ENCODE results near the gene C12orf75. TPM values are rescaled to one million over a fixed set of nuclear protein-coding genes. Genes with fewer than 3 reads are reported as not detected.
"Not testable (repeated sequence)": the region's sequence is repeated elsewhere in the genome, so short reads cannot be mapped to it uniquely, and the experiment has no call there.

C12orf75 gene
- total and polyA plus RNA-seq, 12 donors: 0.76 to 4.9 (median 1.7) TPM

DNA sequence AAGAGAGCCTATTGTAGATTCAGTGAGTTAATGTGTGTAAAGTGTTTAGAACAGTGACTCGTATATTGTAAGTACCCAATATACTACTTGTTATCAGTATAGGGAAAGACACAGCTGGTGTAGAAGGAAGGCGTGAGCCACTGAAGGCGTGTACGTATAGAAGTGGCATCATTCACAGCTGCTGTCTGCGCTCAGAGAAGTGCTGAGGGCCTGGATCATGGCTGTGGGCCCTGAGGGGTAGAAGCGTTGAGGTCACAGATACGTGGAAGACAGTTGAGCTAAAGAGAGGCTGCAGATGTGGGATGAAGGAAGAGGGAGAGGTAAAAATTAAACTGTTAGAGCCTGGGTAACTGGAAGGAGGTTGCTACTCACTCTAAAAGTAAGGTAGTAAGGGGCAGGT is 5.9 kb downstream of the C12orf75 start:
- H3K27ac ChIP-seq: no peak overlapping the region
- no peaks in the 10 kb centered on the region for H3K36me3 ChIP-seq
- intact Hi-C loops (cut with DNase I): no loop called here
- WGBS, 2 donors: 87 to 88% methylated on average over 7 of the region's 7 CpGs
- peaks cover 0 to 16% (median 9%) of the 10 kb centered on the region in 11 donors for H3K9me3 ChIP-seq
- no peak overlapping the region for H3K4me3 ChIP-seq
- peaks cover 0 to 6% (median 0%) of the 10 kb centered on the region in 9 donors for H3K4me1 ChIP-seq
- DNase-seq: no peak
- ATAC-seq: no peak
- peaks cover 0 to 10% (median 0%) of the 10 kb centered on the region in 7 donors for H3K27me3 ChIP-seq
- no peak for TF ChIP-seq CTCF (IDR thresholded peaks at IDR 0.05)

DNA sequence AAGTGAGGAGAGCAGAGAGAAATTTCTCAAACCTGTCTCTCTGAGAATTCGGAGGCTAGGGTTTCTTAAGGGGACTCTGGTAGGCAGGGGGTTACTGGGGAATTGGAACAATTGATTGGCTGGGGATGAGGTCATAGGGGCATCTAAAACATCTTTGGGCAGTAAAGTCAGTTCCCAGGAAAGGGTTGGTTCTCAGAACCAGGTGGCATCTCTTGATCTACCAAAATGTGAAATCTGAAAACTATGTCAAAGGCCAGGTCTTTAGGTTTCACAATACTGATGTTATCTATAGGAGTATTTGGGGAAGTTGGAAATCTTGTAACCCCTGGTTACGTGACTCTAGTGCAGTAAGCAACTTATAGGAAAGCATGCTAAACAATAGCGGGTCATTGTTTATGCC is 6.9 kb downstream of the C12orf75 start:
- no peaks in the 10 kb centered on the region for H3K36me3 ChIP-seq
- H3K27ac ChIP-seq: no peak overlapping the region
- TF ChIP-seq CTCF (IDR thresholded peaks at IDR 0.05): no peak
- peaks cover 0 to 6% (median 0%) of the 10 kb centered on the region in 9 donors for H3K4me1 ChIP-seq
- peaks cover 0 to 20% (median 10%) of the 10 kb centered on the region in 11 donors for H3K9me3 ChIP-seq
- 92 to 93% methylated on average over 3 of the region's 3 CpGs for WGBS, 2 donors
- no peak overlapping the region for H3K4me3 ChIP-seq
- intact Hi-C loops (cut with DNase I): no loop called here
- DNase-seq (no peak), ATAC-seq (no peak)
- peaks cover 0 to under 1% (median 0%) of the 10 kb centered on the region in 7 donors for H3K27me3 ChIP-seq

- ATAC-seq: no peak
- no peak for TF ChIP-seq CTCF (IDR thresholded peaks at IDR 0.05)
- no peak for DNase-seq
- WGBS, 2 donors: 60 to 83% methylated on average over 1 of the region's 1 CpG
- Histone ChIP-seq H3K27ac (no peak overlapping the region), H3K9me3 (peaks cover 0 to 20% (median 10%) of the 10 kb centered on the region in 11 donors), H3K4me1 (peaks cover 0 to 5% (median 0%) of the 10 kb centered on the region in 9 donors), H3K27me3 (no peaks in the 10 kb centered on the region), H3K4me3 (no peak overlapping the region), H3K36me3 (no peaks in the 10 kb centered on the region)
- intact Hi-C loops (cut with DNase I): no loop called here
Observed at GRCh38 chr12:105338966-105339365, 8.5 kb downstream of the C12orf75 start.

DNA sequence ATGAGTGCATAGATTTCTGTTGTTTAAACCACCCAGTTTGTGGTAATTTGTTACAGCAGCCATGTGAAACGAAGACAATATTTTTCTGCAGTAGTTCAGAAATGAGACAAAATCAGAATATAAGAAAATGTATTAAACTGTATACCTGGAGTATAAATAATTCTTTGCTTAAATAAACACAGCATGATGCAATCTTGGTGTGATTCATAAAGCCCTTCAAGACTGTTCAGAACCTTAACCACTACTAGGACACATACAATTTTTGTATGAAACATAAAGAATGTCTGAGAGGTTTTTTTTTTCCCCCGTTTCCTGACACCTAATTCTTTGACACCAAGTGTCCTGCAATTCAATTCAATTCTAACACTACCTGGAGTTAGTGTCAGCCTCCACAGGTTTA is 10.5 kb downstream of the C12orf75 start:
- Histone ChIP-seq H3K27me3 (no peaks in the 10 kb centered on the region), H3K27ac (no peak overlapping the region), H3K4me3 (no peak overlapping the region), H3K36me3 (no peaks in the 10 kb centered on the region), H3K9me3 (peaks cover 0 to 20% (median 10%) of the 10 kb centered on the region in 11 donors), H3K4me1 (no peaks in the 10 kb centered on the region)
- 92 to 97% methylated on average over 2 of the region's 2 CpGs for WGBS, 2 donors
- no peak for DNase-seq
- intact Hi-C loops (cut with DNase I): no loop called here
- no peak for ATAC-seq
- no peak for TF ChIP-seq CTCF (IDR thresholded peaks at IDR 0.05)

- WGBS, 2 donors: 96 to 97% methylated on average over 1 of the region's 1 CpG
- intact Hi-C loops (cut with DNase I); H3K27me3 ChIP-seq; DNase-seq; H3K27ac ChIP-seq; H3K4me1 ChIP-seq; H3K36me3 ChIP-seq; ATAC-seq; H3K4me3 ChIP-seq: not testable (repeated sequence)
- peaks cover 0 to 20% (median 10%) of the 10 kb centered on the region in 11 donors for H3K9me3 ChIP-seq
Observed at GRCh38 chr12:105341620-105342019, 11.1 kb downstream of the C12orf75 start.

All from heart right ventricle (tissue), 16 donors.